K562 (cell line): ENCODE results near the gene LRRK1. TPM values are rescaled to one million over a fixed set of nuclear protein-coding genes. Genes with fewer than 3 reads are reported as not detected.

Experiments used
- BRD9 ChIP-seq: fragments of 450-650 bp; IDR thresholded peaks from 2 replicates; pipeline ENCODE4 v1.6.1; 2018; ENCODE audit warnings: low read depth; ENCODE audit not compliant: partially characterized antibody
- CXXC5 ChIP-seq: fragments of 250-450 bp; sonication (Bioruptor Pico); IDR thresholded peaks from 2 replicates; pipeline ENCODE4 v1.8.0; 2022; ENCODE audit warnings: inconsistent platforms, mild to moderate bottlenecking, moderate library complexity
- HDGF ChIP-seq: fragments of 450-650 bp; IDR thresholded peaks from 2 replicates; pipeline ENCODE4 v1.6.1; 2016
- HNRNPL ChIP-seq: fragments of 200-400 bp; formaldehyde crosslinking; IDR thresholded peaks from 2 replicates; pipeline ENCODE4 v1.6.1; 2017; ENCODE audit warnings: low read depth, mild to moderate bottlenecking, low read length
- NFIC ChIP-seq: fragments of 450-650 bp; IDR thresholded peaks from 2 replicates; pipeline ENCODE4 v1.6.1; 2017; ENCODE audit warnings: mild to moderate bottlenecking, inconsistent platforms
- TFAP4 ChIP-seq: sonication (generic); formaldehyde crosslinking; IDR thresholded peaks from 2 replicates; pipeline ENCODE4 v1.8.0; 2022; ENCODE audit warnings: missing genetic modification reagents, mild to moderate bottlenecking, moderate library complexity, borderline replicate concordance
- VEZF1 ChIP-seq: fragments of 200-800 bp; sonication (Bioruptor generic); IDR thresholded peaks from 2 replicates; pipeline ENCODE4 v1.6.1; 2017; ENCODE audit warnings: missing genetic modification characterization, missing compliant biosample characterization
- YY1 ChIP-seq, 3 experiments: IDR thresholded peaks; 2 replicates each; pipeline ENCODE4 v1.6.1; 2011; ENCODE audit warnings: low read length in 2 of 3, mild to moderate bottlenecking in 2 of 3, moderate library complexity in 2 of 3, borderline replicate concordance in 1 of 3, control low read depth in 1 of 3, low read depth in 1 of 3; ENCODE audit not compliant: insufficient read depth in 3 of 3, insufficient replicate concordance in 2 of 3, control insufficient read depth in 1 of 3, insufficient read length in 1 of 3; ENCODE audit errors: extremely low read depth in 1 of 3
- ZNF12 ChIP-seq: sonication (generic); formaldehyde crosslinking; IDR thresholded peaks from 2 replicates; pipeline ENCODE4 v1.4.0; 2020; ENCODE audit warnings: mild to moderate bottlenecking, missing genetic modification reagents
- ZNF592 ChIP-seq: fragments of 450-650 bp; IDR thresholded peaks from 2 replicates; pipeline ENCODE4 v1.6.1; 2017; ENCODE audit warnings: antibody characterized with exemption, mild to moderate bottlenecking
- polyA plus RNA-seq, 8 experiments: library from polyadenylated mRNA; depleted of rRNA in 4 of 8; stranded (reverse) in 5 of 8; unstranded in 3 of 8; fragments of >200 nt; fragmentation: Nextera tagmentation in 2 of 8; fragmentation: Illumina TruSeq in 1 of 8; extraction: Ambion mirVana in 2 of 8; extraction: Trizol in 1 of 8; gene quantifications; 2 replicates each; pipeline versions ENCODE4 v1.2.1 to v1.2.3, GENCODE V29; 2011 to 2014; ENCODE audit warnings: inconsistent platforms in 1 of 8, missing spikeins in 1 of 8
- total RNA-seq, 7 experiments: library from RNA; depleted of rRNA in 6 of 7; stranded (reverse); fragments of >200 nt in 6 of 7; fragmentation: Illumina TruSeq in 2 of 7; extraction: Trizol in 2 of 7; gene quantifications; 2 replicates each; pipeline versions ENCODE4 v1.2.1 to v1.2.3, GENCODE V29; 2011 to 2021; ENCODE audit warnings: low replicate concordance in 1 of 7
- TF ChIP-seq, protein P1 (sequence below): fragments of 450-650 bp; formaldehyde crosslinking; IDR thresholded peaks from 2 replicates; pipeline ENCODE4 v1.4.0; 2020; ENCODE audit warnings: mild to moderate bottlenecking
- TF ChIP-seq, protein P2 (sequence below), 3 experiments: fragments of 200-800 bp in 1 of 3; fragments of 250-450 bp in 1 of 3; fragments of 450-650 bp in 1 of 3; sonication (Bioruptor Pico) in 1 of 3; sonication (Bioruptor generic) in 1 of 3; formaldehyde crosslinking in 1 of 3; IDR thresholded peaks; 2 replicates each; pipeline versions ENCODE4 v1.6.1 to v1.8.0; 2016 to 2022; ENCODE audit warnings: mild to moderate bottlenecking in 2 of 3, missing genetic modification characterization in 2 of 3, missing compliant biosample characterization in 1 of 3, moderate library complexity in 1 of 3

The LRRK1 gene
- total and polyA plus RNA-seq, 9 of the 15 experiments (the other 6 are each of a cell fraction or from before 2014, with no cell fraction given) = 0.01 to 1.5 (median 0.11) TPM

GRCh38 chr15:101088788-101089578, 169.8 kb downstream of the LRRK1 start (continued):
- TF ChIP-seq, protein P1, sequence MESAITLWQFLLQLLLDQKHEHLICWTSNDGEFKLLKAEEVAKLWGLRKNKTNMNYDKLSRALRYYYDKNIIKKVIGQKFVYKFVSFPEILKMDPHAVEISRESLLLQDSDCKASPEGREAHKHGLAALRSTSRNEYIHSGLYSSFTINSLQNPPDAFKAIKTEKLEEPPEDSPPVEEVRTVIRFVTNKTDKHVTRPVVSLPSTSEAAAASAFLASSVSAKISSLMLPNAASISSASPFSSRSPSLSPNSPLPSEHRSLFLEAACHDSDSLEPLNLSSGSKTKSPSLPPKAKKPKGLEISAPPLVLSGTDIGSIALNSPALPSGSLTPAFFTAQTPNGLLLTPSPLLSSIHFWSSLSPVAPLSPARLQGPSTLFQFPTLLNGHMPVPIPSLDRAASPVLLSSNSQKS (CRISPR knock-in tag) = no peak
- TF ChIP-seq ZNF592 (peak; percentile 37; the same call in 1 of the 2 replicates), BRD9 (no peak), NFIC (0 out of 2 replicates have a peak, but pooled peaks have one; percentile 13), CXXC5 (CRISPR knock-in tag) (peak; percentile 48), TFAP4 (CRISPR knock-in tag) (peak; percentile 68), VEZF1 (CRISPR knock-in tag) (peak; percentile 36; the same call in 1 of the 2 replicates), HDGF (0 out of 2 replicates have a peak, but pooled peaks have one; percentile 66), YY1 (IDR thresholded peaks at IDR 0.05; ENCODE audit: borderline replicate concordance in 1 of 3, control insufficient read depth in 1 of 3, extremely low read depth in 1 of 3, insufficient read depth in 3 of 3, insufficient read length in 1 of 3, insufficient replicate concordance in 2 of 3, low read depth in 1 of 3, low read length in 2 of 3) (peak in 2 of 3 experiments; percentile 86 to 91), HNRNPL (peak; percentile 85; the same call in 1 of the 2 replicates), ZNF12 (CRISPR knock-in tag) (0 out of 2 replicates have a peak, but pooled peaks have one; percentile 24)
- TF ChIP-seq, protein P2, sequence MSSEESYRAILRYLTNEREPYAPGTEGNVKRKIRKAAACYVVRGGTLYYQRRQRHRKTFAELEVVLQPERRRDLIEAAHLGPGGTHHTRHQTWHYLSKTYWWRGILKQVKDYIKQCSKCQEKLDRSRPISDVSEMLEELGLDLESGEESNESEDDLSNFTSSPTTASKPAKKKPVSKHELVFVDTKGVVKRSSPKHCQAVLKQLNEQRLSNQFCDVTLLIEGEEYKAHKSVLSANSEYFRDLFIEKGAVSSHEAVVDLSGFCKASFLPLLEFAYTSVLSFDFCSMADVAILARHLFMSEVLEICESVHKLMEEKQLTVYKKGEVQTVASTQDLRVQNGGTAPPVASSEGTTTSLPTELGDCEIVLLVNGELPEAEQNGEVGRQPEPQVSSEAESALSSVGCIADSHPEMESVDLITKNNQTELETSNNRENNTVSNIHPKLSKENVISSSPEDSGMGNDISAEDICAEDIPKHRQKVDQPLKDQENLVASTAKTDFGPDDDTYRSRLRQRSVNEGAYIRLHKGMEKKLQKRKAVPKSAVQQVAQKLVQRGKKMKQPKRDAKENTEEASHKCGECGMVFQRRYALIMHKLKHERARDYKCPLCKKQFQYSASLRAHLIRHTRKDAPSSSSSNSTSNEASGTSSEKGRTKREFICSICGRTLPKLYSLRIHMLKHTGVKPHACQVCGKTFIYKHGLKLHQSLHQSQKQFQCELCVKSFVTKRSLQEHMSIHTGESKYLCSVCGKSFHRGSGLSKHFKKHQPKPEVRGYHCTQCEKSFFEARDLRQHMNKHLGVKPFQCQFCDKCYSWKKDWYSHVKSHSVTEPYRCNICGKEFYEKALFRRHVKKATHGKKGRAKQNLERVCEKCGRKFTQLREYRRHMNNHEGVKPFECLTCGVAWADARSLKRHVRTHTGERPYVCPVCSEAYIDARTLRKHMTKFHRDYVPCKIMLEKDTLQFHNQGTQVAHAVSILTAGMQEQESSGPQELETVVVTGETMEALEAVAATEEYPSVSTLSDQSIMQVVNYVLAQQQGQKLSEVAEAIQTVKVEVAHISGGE (CRISPR knock-in tag; IDR thresholded peaks at IDR 0.05) = 0 out of 6 replicates have a peak, but pooled peaks of 1 of the 3 experiments have one; percentile 29
